ENCODE results near the gene PLCG2.

GRCh38 chr16:81774348-81774747, 4.7 kb upstream of the PLCG2 start:
- no peak for TF ChIP-seq POLR2AphosphoS5 (IDR thresholded peaks at IDR 0.05; ENCODE audit: borderline replicate concordance, low read depth, low read length)
- no peak for TF ChIP-seq EZH2 (IDR thresholded peaks at IDR 0.05)
- TF ChIP-seq FOXP2 (optimal IDR thresholded peaks at IDR 0.05; ENCODE audit: control extremely low read depth, extremely low read length, insufficient read depth) = no peak

Data from SK-N-MC (cell line).